ENCODE results near the gene ICAM1.

ICAM1 gene

GRCh38 chr19:10325732-10326131 is 54.8 kb downstream of the ICAM1 start:
- WGBS (ENCODE audit: extremely low coverage, insufficient coverage, low lambda C conversion rate) = no CpG with 5 or more reads among the region's 8 CpGs

DNA sequence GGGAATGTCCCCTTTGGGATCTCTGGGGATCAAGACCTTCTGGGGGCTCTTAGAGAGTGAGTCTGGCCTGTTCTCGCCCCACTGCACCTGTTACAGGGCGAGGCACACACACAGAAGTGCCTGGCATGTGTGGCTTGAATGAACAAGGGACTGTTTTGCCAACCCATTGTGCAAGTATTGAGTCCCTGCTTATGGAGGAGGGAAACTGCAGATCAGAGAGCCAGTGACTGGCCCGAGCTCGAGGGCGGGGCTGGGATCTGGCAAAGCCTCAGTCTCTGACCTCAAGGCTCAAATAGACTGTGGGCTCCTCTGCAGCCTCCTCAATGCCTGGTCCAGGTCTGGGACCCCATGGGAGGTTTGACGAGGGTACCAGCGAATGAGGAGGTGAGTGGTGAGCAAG is 56.9 kb downstream of the ICAM1 start:
- H3K9ac ChIP-seq (ENCODE audit: low read length) = no peak overlapping the region
- H3K56ac ChIP-seq (ENCODE audit: low read length) = no peak overlapping the region
- no peak for DNase-seq
- H4K5ac ChIP-seq (ENCODE audit: low read length) = no peak overlapping the region
- no peak overlapping the region for H3K18ac ChIP-seq (ENCODE audit: low read length)
- H2BK5ac ChIP-seq (ENCODE audit: low read length) = no peak overlapping the region
- H3K23ac ChIP-seq (ENCODE audit: low read length) = no peak overlapping the region
- H4K8ac ChIP-seq (ENCODE audit: low read depth, low read length) = no peak overlapping the region
- no CpG with 5 or more reads among the region's 7 CpGs for WGBS (ENCODE audit: extremely low coverage, insufficient coverage, low lambda C conversion rate)
- peaks cover 11% of the 10 kb centered on the region for H3K79me1 ChIP-seq (ENCODE audit: low read length)
- H3K27ac ChIP-seq (ENCODE audit: low read depth, low read length) = no peak overlapping the region
- H2BK120ac ChIP-seq (ENCODE audit: low read depth, low read length) = no peak overlapping the region
- H3K36me3 ChIP-seq (ENCODE audit: control insufficient read depth, insufficient read depth, low read length) = peaks cover 7% of the 10 kb centered on the region
- no peak overlapping the region for H3K4me2 ChIP-seq (ENCODE audit: low read length)
- H2BK15ac ChIP-seq (replicated peaks; ENCODE audit: low read depth) = no peak overlapping the region
- no peak overlapping the region for H2AK5ac ChIP-seq (ENCODE audit: low read length)
- H3K4me3 ChIP-seq (ENCODE audit: low read length) = no peak overlapping the region
- no peaks in the 10 kb centered on the region for H3K27me3 ChIP-seq (ENCODE audit: insufficient read depth, low read length, poor library complexity)
- peaks cover 3% of the 10 kb centered on the region for H3K4me1 ChIP-seq (ENCODE audit: control insufficient read depth, low read depth, low read length)
- H3K4ac ChIP-seq (ENCODE audit: low read depth, low read length) = no peak overlapping the region
- H3K79me2 ChIP-seq (ENCODE audit: control insufficient read depth, insufficient read depth, low read length) = peaks cover 15% of the 10 kb centered on the region

More at GRCh38 chr19:10325732-10326131, 54.8 kb downstream of the ICAM1 start:
- Histone ChIP-seq H2AK5ac (ENCODE audit: low read length) (no peak overlapping the region), H3K4me1 (ENCODE audit: control insufficient read depth, low read depth, low read length) (no peaks in the 10 kb centered on the region), H3K4ac (ENCODE audit: low read depth, low read length) (no peak overlapping the region), H3K79me2 (ENCODE audit: control insufficient read depth, insufficient read depth, low read length) (no peaks in the 10 kb centered on the region), H3K4me3 (ENCODE audit: low read length) (no peak overlapping the region), H3K27ac (ENCODE audit: low read depth, low read length) (no peak overlapping the region), H2BK5ac (ENCODE audit: low read length) (no peak overlapping the region), H3K79me1 (ENCODE audit: low read length) (peaks cover 3% of the 10 kb centered on the region), H2BK15ac (replicated peaks; ENCODE audit: low read depth) (no peak overlapping the region), H3K36me3 (ENCODE audit: control insufficient read depth, insufficient read depth, low read length) (peaks cover 12% of the 10 kb centered on the region), H4K8ac (ENCODE audit: low read depth, low read length) (no peak overlapping the region), H3K56ac (ENCODE audit: low read length) (no peak overlapping the region), H3K9ac (ENCODE audit: low read length) (no peak overlapping the region), H3K4me2 (ENCODE audit: low read length) (no peak overlapping the region), H3K23ac (ENCODE audit: low read length) (no peak overlapping the region), H4K5ac (ENCODE audit: low read length) (no peak overlapping the region), H2BK120ac (ENCODE audit: low read depth, low read length) (no peak overlapping the region), H3K27me3 (ENCODE audit: insufficient read depth, low read length, poor library complexity) (no peaks in the 10 kb centered on the region), H3K18ac (ENCODE audit: low read length) (no peak overlapping the region)
- no peak for DNase-seq

DNA sequence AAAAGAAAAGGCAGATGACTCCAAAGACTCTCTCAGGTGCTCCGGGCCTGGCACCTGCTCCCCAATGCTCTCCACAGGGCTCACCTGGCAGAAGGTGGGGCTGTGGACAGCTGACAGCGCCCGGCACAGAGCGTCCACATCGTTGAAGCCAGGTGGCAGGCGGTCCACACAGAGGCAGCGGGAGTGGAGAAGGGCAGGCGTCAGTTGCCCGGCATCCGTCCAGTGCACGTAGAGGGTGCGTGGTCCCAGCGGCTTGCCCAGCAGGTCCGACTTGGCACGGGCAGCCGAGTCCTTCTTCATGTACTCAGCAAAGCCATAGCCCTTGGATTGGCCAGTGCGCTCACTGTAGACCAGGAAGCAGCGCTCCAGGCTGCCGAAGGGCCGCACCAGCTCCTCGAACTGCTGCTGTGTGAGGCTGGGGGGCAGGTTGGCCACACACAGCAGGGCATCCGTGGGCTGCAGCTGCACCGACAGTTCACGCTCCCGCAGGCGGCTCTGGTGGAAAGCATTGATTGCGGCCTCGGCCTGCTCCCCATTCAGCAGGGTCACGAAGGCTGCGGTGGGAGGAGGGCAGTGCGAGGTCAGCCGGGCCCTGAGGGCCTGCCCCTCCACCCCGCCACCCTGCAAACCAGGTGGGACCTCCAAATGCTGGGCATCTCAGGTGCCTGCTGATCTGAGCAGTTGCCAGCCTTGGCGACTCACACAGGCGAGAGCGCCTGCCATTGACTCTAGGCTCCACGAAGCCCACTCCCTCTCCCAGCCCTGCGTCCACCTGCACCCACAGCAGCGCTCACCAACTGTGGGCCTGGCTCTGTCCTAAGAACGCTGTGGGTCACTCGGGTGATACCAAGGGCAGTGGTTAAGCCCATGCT is 57.9 kb downstream of the ICAM1 start:
- H3K23ac ChIP-seq (ENCODE audit: low read length) = no peak overlapping the region
- H2BK5ac ChIP-seq (ENCODE audit: low read length) = no peak overlapping the region
- peaks cover 11% of the 10 kb centered on the region for H3K79me1 ChIP-seq (ENCODE audit: low read length)
- no peak overlapping the region for H3K27ac ChIP-seq (ENCODE audit: low read depth, low read length)
- H4K8ac ChIP-seq (ENCODE audit: low read depth, low read length) = no peak overlapping the region
- H3K18ac ChIP-seq (ENCODE audit: low read length) = no peak overlapping the region
- peaks cover 3% of the 10 kb centered on the region for H3K4me1 ChIP-seq (ENCODE audit: control insufficient read depth, low read depth, low read length)
- H3K36me3 ChIP-seq (ENCODE audit: control insufficient read depth, insufficient read depth, low read length) = peaks cover 7% of the 10 kb centered on the region
- H4K5ac ChIP-seq (ENCODE audit: low read length) = no peak overlapping the region
- H2BK15ac ChIP-seq (replicated peaks; ENCODE audit: low read depth) = no peak overlapping the region
- no peak overlapping the region for H3K56ac ChIP-seq (ENCODE audit: low read length)
- no peak overlapping the region for H3K9ac ChIP-seq (ENCODE audit: low read length)
- no peak overlapping the region for H3K4me2 ChIP-seq (ENCODE audit: low read length)
- H3K4me3 ChIP-seq (ENCODE audit: low read length) = no peak overlapping the region
- no peak overlapping the region for H2BK120ac ChIP-seq (ENCODE audit: low read depth, low read length)
- H3K4ac ChIP-seq (ENCODE audit: low read depth, low read length) = no peak overlapping the region
- H3K79me2 ChIP-seq (ENCODE audit: control insufficient read depth, insufficient read depth, low read length) = peaks cover 17% of the 10 kb centered on the region
- H3K27me3 ChIP-seq (ENCODE audit: insufficient read depth, low read length, poor library complexity) = no peaks in the 10 kb centered on the region
- WGBS (ENCODE audit: extremely low coverage, insufficient coverage, low lambda C conversion rate) = no CpG with 5 or more reads among the region's 41 CpGs
- no peak for DNase-seq
- no peak overlapping the region for H2AK5ac ChIP-seq (ENCODE audit: low read length)

- Histone ChIP-seq H3K4me1 (ENCODE audit: control insufficient read depth, low read depth, low read length) (peaks cover 3% of the 10 kb centered on the region), H2AK5ac (ENCODE audit: low read length) (no peak overlapping the region), H3K23ac (ENCODE audit: low read length) (no peak overlapping the region), H3K79me2 (ENCODE audit: control insufficient read depth, insufficient read depth, low read length) (peaks cover 17% of the 10 kb centered on the region), H4K8ac (ENCODE audit: low read depth, low read length) (no peak overlapping the region), H2BK15ac (replicated peaks; ENCODE audit: low read depth) (no peak overlapping the region), H3K36me3 (ENCODE audit: control insufficient read depth, insufficient read depth, low read length) (peaks cover 7% of the 10 kb centered on the region), H3K56ac (ENCODE audit: low read length) (no peak overlapping the region), H3K27ac (ENCODE audit: low read depth, low read length) (no peak overlapping the region), H3K4me3 (ENCODE audit: low read length) (no peak overlapping the region), H3K18ac (ENCODE audit: low read length) (no peak overlapping the region), H3K79me1 (ENCODE audit: low read length) (peaks cover 11% of the 10 kb centered on the region), H2BK5ac (ENCODE audit: low read length) (no peak overlapping the region), H3K4me2 (ENCODE audit: low read length) (no peak overlapping the region), H3K4ac (ENCODE audit: low read depth, low read length) (no peak overlapping the region), H2BK120ac (ENCODE audit: low read depth, low read length) (no peak overlapping the region), H4K5ac (ENCODE audit: low read length) (no peak overlapping the region), H3K27me3 (ENCODE audit: insufficient read depth, low read length, poor library complexity) (no peaks in the 10 kb centered on the region), H3K9ac (ENCODE audit: low read length) (no peak overlapping the region)
- no peak for DNase-seq
- WGBS (ENCODE audit: extremely low coverage, insufficient coverage, low lambda C conversion rate) = no CpG with 5 or more reads among the region's 13 CpGs
Measured at GRCh38 chr19:10329555-10329954, 58.6 kb downstream of the ICAM1 start.

GRCh38 chr19:10332158-10332964 is 61.4 kb downstream of the ICAM1 start:
- Histone ChIP-seq H3K27ac (ENCODE audit: low read depth, low read length) (no peak overlapping the region), H3K18ac (ENCODE audit: low read length) (no peak overlapping the region), H3K23ac (ENCODE audit: low read length) (no peak overlapping the region), H3K4me3 (ENCODE audit: low read length) (peak overlapping the region; percentile 74), H4K5ac (ENCODE audit: low read length) (no peak overlapping the region), H3K4ac (ENCODE audit: low read depth, low read length) (no peak overlapping the region), H2AK5ac (ENCODE audit: low read length) (no peak overlapping the region), H2BK5ac (ENCODE audit: low read length) (no peak overlapping the region), H3K56ac (ENCODE audit: low read length) (peak overlapping the region; percentile 92), H2BK15ac (replicated peaks; ENCODE audit: low read depth) (no peak overlapping the region), H3K9ac (ENCODE audit: low read length) (peak overlapping the region; percentile 80), H3K4me1 (ENCODE audit: control insufficient read depth, low read depth, low read length) (peaks cover 3% of the 10 kb centered on the region), H3K79me2 (ENCODE audit: control insufficient read depth, insufficient read depth, low read length) (peaks cover 17% of the 10 kb centered on the region), H3K36me3 (ENCODE audit: control insufficient read depth, insufficient read depth, low read length) (peaks cover 4% of the 10 kb centered on the region), H4K8ac (ENCODE audit: low read depth, low read length) (no peak overlapping the region), H3K4me2 (ENCODE audit: low read length) (peak overlapping the region; percentile 73), H3K27me3 (ENCODE audit: insufficient read depth, low read length, poor library complexity) (no peaks in the 10 kb centered on the region), H2BK120ac (ENCODE audit: low read depth, low read length) (no peak overlapping the region), H3K79me1 (ENCODE audit: low read length) (peaks cover 11% of the 10 kb centered on the region)
- WGBS (ENCODE audit: extremely low coverage, insufficient coverage, low lambda C conversion rate) = no CpG with 5 or more reads among the region's 18 CpGs
- DNase-seq = no peak

Data from mesendoderm (in vitro differentiated cells).